CD4-positive, alpha-beta T cell treated with Interleukin-1 beta for 1 hour (primary cell): Measurements from ENCODE around the gene ITPR1.

Experiments used
- DNase-seq, 2 donors: peaks; one replicate each; pipeline ENCODE4 v3.0.0-alpha.2; 2020 to 2022

ITPR1 gene

GRCh38 chr3:4820296-4821121, 327.4 kb downstream of the ITPR1 start:
- DNase-seq: no peak

- DNase-seq: no peak
These were observed 328.2 kb downstream of the ITPR1 start for GRCh38 chr3:4821338-4821737.

- peak; percentile 85 for DNase-seq
These were observed 328.8 kb downstream of the ITPR1 start for GRCh38 chr3:4821975-4822374.

GRCh38 chr3:4822568-4822967, 329.4 kb downstream of the ITPR1 start:
- no peak for DNase-seq

- DNase-seq: no peak
These were observed 330.2 kb downstream of the ITPR1 start for GRCh38 chr3:4823385-4823784.

GRCh38 chr3:4823986-4824925, 331.1 kb downstream of the ITPR1 start:
- DNase-seq: no peak

- peak in 1 of 2 donors; percentile 29 for DNase-seq
These were observed 331.8 kb downstream of the ITPR1 start for GRCh38 chr3:4824926-4825325.

GRCh38 chr3:4825436-4826236, 332.5 kb downstream of the ITPR1 start:
- peak; percentile 37 to 51 for DNase-seq

- no peak for DNase-seq
These were observed 333.3 kb downstream of the ITPR1 start for GRCh38 chr3:4826237-4827100.

- DNase-seq: no peak
These were observed 334.6 kb downstream of the ITPR1 start for GRCh38 chr3:4827767-4828166.

- no peak for DNase-seq
These were observed 335.3 kb downstream of the ITPR1 start for GRCh38 chr3:4828279-4829030.

GRCh38 chr3:4829031-4829394, 335.9 kb downstream of the ITPR1 start:
- DNase-seq: no peak

GRCh38 chr3:4830586-4830914, 337.4 kb downstream of the ITPR1 start:
- DNase-seq: no peak

GRCh38 chr3:4831580-4831950, 338.4 kb downstream of the ITPR1 start:
- DNase-seq: peak in 1 of 2 donors; percentile 37

- no peak for DNase-seq
These were observed 340.3 kb downstream of the ITPR1 start for GRCh38 chr3:4833471-4833870.

GRCh38 chr3:4834403-4834866, 341.3 kb downstream of the ITPR1 start:
- DNase-seq: peak; percentile 71

GRCh38 chr3:4835616-4836043, 342.5 kb downstream of the ITPR1 start:
- DNase-seq: no peak

GRCh38 chr3:4836516-4836915, 343.4 kb downstream of the ITPR1 start:
- no peak for DNase-seq

- DNase-seq: no peak
These were observed 344.3 kb downstream of the ITPR1 start for GRCh38 chr3:4837374-4837930.

- DNase-seq: no peak
These were observed 345.5 kb downstream of the ITPR1 start for GRCh38 chr3:4838621-4839022.

GRCh38 chr3:4839278-4839677, 346.1 kb downstream of the ITPR1 start:
- DNase-seq: no peak
